Body of pancreas (tissue), 4 donors: Measurements from ENCODE around the gene GRIK4. TPM values are rescaled to one million over a fixed set of nuclear protein-coding genes. Genes with fewer than 3 reads are reported as not detected.

Experiments
- ATAC-seq: fragments of 150-250 bp; one replicate; pipeline ENCODE4 v1.9.1; 2016
- DNase-seq, 4 donors: peaks; one replicate each; pipeline ENCODE4 v3.0.0-alpha.2; 2019
- H3K27ac ChIP-seq, 4 donors: fragments of 200-600 bp; sonication (generic); 1 replicate in 3 of 4; 2 replicates in 1 of 4; pipeline versions ENCODE4 v1.5.1 to v1.6.1; 2016 to 2019; ENCODE audit warnings: mild to moderate bottlenecking in 1 of 4, mixed read lengths in 1 of 4, moderate library complexity in 1 of 4
- H3K27me3 ChIP-seq, 2 donors: fragments of 200-600 bp; sonication (generic); one replicate each; pipeline ENCODE4 v1.6.0; 2016; ENCODE audit warnings: mild to moderate bottlenecking in 1 of 2
- H3K36me3 ChIP-seq, 2 donors: fragments of 200-600 bp; sonication (generic); replicated peaks in 1 of 2; 2 replicates each; pipeline ENCODE4 v1.5.1; 2016; ENCODE audit warnings: low read depth in 2 of 2; ENCODE audit not compliant: insufficient read depth in 1 of 2
- H3K4me1 ChIP-seq: fragments of 200-600 bp; sonication (generic); one replicate; pipeline ENCODE4 v1.6.0; 2016
- H3K4me3 ChIP-seq, 2 donors: fragments of 200-600 bp; sonication (generic); 1 replicate in 1 of 2; 2 replicates in 1 of 2; pipeline ENCODE4 v1.5.1; 2016 to 2019
- H3K9me3 ChIP-seq, 3 donors: fragments of 200-600 bp; sonication (generic); 1 replicate in 2 of 3; 2 replicates in 1 of 3; pipeline ENCODE4 v1.5.1; 2016
- POLR2A ChIP-seq, 3 donors: fragments of 450-650 bp; IDR thresholded peaks; one replicate each; pipeline ENCODE4 v1.6.1; 2016; ENCODE audit warnings: antibody characterized with exemption in 3 of 3, mild to moderate bottlenecking in 2 of 3
- WGBS, 2 donors: methylation state at CpG; one replicate each; pipeline ENCODE4 v1.1.5; 2017; 5-methylcytosine and 5-hydroxymethylcytosine counted together
- intact Hi-C: fragments of 100-400 bp; cut with DNase I; formaldehyde crosslinking; loops from one replicate; pipeline ENCODE4 v1.15.1; 2023
- total RNA-seq, 2 donors: library from RNA; depleted of rRNA; stranded (reverse); fragments of >200 nt; gene quantifications; one replicate each; pipeline ENCODE4 v1.1.0, GENCODE V29; 2016
- TF ChIP-seq, protein P1 (sequence below), 7 experiments: fragments of 450-650 bp in 4 of 7; fragments of 200-600 bp in 3 of 7; sonication (generic) in 3 of 7; IDR thresholded peaks; one replicate each; pipeline ENCODE4 v1.5.1; 2016 to 2019; ENCODE audit warnings: antibody characterized with exemption in 7 of 7

Gene GRIK4
- total RNA-seq, 2 donors from 2014 or later: not detected

DNA sequence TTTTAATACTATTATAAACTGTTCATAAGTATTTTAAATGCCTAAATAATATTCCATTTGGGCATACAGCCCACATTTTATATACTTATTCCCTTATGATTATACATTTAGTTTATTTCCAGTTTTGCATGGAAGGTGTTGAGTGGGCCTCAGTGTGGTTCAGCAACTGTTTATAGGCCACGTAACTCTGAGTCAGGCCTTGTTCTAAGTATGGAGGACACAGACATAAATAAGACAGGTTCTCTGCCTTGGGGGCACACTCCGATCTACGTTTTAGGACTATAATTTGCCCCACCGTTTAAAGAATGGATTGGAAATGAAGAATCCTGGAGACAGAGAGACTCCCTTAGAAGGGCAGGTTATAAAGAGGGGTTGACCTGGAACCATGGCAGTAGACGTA is 300.2 kb downstream of the GRIK4 start:
- TF ChIP-seq POLR2A (IDR thresholded peaks at IDR 0.05): no peak
- TF ChIP-seq, protein P1, sequence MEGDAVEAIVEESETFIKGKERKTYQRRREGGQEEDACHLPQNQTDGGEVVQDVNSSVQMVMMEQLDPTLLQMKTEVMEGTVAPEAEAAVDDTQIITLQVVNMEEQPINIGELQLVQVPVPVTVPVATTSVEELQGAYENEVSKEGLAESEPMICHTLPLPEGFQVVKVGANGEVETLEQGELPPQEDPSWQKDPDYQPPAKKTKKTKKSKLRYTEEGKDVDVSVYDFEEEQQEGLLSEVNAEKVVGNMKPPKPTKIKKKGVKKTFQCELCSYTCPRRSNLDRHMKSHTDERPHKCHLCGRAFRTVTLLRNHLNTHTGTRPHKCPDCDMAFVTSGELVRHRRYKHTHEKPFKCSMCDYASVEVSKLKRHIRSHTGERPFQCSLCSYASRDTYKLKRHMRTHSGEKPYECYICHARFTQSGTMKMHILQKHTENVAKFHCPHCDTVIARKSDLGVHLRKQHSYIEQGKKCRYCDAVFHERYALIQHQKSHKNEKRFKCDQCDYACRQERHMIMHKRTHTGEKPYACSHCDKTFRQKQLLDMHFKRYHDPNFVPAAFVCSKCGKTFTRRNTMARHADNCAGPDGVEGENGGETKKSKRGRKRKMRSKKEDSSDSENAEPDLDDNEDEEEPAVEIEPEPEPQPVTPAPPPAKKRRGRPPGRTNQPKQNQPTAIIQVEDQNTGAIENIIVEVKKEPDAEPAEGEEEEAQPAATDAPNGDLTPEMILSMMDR (IDR thresholded peaks at IDR 0.05): no peak
- Histone ChIP-seq H3K36me3 (no peaks in the 10 kb centered on the region), H3K4me3 (no peak overlapping the region), H3K4me1 (no peaks in the 10 kb centered on the region), H3K27me3 (no peaks in the 10 kb centered on the region), H3K27ac (no peak overlapping the region), H3K9me3 (no peaks in the 10 kb centered on the region)
- DNase-seq (no peak), ATAC-seq (no peak)
- WGBS, 2 donors: 78 to 81% methylated on average over 5 of the region's 5 CpGs
- intact Hi-C loops: no loop called here

DNA sequence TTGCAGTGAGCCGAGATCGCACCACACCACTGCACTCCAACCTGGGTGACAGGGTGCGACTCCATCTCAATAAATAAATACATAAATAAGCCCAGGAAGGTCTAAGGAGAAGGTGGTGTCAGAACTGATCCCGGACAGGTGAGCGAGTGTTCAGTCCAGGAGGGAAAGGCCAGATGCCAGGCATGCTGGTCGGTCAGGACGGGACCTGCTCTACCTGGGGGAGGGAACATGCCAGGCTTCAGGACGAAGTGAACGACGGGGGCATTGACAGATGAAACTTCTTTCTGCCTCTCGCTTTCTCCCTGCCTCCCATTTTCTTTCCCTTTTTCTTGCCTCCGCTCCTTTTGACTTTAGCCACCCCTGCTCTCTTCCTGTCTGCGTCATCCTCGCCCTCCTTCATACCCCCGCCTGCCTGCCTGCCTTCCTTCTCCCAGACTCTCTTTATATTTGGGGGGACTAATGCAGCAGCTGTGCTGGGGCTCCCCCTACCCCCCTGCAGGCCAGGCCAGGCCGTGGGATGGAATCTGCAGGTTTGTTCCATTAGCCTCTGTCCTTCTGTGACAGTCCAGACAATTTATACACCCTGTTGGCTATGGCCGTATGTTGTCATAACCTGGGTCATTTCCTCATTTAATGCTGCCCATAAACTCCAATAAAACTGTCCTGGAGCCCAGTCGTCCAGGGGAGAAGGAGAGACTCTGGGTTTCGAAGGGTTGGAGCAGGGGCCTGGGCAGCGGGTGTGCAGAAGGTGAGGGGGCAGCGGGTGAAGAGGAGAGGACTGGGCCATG is 303.2 kb downstream of the GRIK4 start:
- intact Hi-C loops: no loop called here
- DNase-seq (no peak), ATAC-seq (no peak)
- H3K4me3 ChIP-seq: no peak overlapping the region
- H3K27ac ChIP-seq: no peak overlapping the region
- H3K9me3 ChIP-seq: no peaks in the 10 kb centered on the region
- no peaks in the 10 kb centered on the region for H3K36me3 ChIP-seq
- no peak for TF ChIP-seq POLR2A (IDR thresholded peaks at IDR 0.05)
- TF ChIP-seq, protein P1 (IDR thresholded peaks at IDR 0.05): no peak
- H3K27me3 ChIP-seq: no peaks in the 10 kb centered on the region
- 69 to 75% methylated on average over 21 of the region's 21 CpGs for WGBS, 2 donors
- no peaks in the 10 kb centered on the region for H3K4me1 ChIP-seq

DNA sequence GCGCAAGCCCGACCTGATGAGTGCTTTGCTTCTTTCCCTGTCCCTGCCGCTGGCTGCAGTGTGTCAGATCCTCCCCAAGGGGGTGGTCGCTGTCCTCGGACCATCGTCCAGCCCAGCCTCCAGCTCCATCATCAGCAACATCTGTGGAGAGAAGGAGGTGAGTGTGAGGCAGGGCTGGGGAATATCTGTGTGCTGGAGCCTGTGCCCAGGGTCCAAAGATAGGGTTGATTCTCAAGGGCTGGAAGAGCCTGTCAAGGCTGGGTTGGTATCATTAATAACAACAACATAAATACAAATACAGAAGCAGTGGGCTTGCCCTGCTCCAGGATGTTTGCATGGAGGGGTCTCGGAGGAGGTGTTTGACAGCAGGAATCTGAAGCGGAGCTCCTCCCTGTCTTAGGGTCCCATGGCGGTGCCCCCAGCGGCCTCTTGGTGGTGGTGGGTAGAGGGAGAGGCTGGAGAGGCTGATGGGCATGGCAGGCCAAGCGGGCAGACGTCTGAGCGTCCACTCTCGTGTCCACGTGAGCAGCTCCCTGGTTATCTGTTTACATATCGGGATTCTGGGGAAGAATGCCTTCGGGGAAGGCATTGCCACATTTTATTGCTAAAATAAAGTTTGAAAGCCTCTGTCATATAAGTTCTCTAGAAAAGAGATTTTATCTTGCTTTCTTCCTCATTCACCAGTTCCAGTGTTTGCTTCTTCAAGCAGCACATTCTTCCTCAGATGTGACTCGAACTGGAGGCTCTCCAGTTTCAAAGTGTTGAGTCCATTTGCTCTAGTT is 304.0 kb downstream of the GRIK4 start:
- ATAC-seq: no peak
- Histone ChIP-seq H3K36me3 (no peaks in the 10 kb centered on the region), H3K27me3 (no peaks in the 10 kb centered on the region), H3K27ac (no peak overlapping the region), H3K4me1 (no peaks in the 10 kb centered on the region), H3K4me3 (no peak overlapping the region), H3K9me3 (no peaks in the 10 kb centered on the region)
- DNase-seq: no peak
- no peak for TF ChIP-seq POLR2A (IDR thresholded peaks at IDR 0.05)
- TF ChIP-seq, protein P1 (IDR thresholded peaks at IDR 0.05): no peak
- intact Hi-C loops: no loop called here
- WGBS, 2 donors: 63 to 74% methylated on average over 13 to 18 of the region's 18 CpGs

DNA sequence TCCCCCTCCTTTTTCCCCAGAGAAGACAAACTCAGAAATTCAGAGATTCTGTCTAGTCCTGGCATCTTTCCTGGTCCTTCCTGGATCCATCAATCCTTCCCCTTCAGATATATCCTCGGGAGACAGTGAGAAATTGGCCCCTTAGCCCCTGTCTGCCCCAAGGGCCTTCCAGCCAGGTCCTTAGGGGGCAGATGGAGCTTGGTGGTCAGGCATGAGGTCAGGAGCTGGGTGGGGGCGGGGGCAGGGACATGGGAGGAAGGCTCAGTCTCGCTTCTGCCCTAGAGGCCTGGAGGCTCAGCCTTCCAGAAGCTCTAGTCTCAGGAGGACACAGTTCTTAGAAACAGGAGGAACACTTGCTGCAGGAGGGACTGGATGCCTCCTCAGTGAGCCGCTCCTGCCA is 304.6 kb downstream of the GRIK4 start:
- WGBS, 2 donors: 75 to 83% methylated on average over 4 of the region's 4 CpGs
- TF ChIP-seq POLR2A (IDR thresholded peaks at IDR 0.05): no peak
- Histone ChIP-seq H3K4me1 (no peaks in the 10 kb centered on the region), H3K36me3 (no peaks in the 10 kb centered on the region), H3K27me3 (no peaks in the 10 kb centered on the region), H3K4me3 (no peak overlapping the region), H3K27ac (no peak overlapping the region), H3K9me3 (no peaks in the 10 kb centered on the region)
- DNase-seq (no peak), ATAC-seq (no peak)
- intact Hi-C loops: no loop called here

DNA sequence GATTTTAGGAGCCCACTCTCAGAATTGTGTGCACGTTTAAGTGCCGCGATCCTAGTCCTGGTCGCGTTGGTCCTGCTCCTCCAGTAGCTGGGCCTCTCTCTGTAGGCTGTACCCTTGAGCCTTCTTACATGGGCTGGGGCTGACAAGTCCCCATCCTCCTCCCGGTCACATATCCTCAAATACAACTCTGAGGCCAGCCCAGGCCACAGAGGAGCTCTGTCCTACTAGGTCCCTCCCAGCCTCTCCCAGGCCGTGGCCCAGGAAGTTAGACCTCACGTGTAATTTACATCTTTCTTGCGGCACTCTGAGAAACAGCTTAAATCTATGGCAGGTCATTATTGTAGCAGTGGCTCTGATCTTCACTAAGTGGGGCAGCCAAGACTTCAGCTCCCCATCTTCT is 305.2 kb downstream of the GRIK4 start:
- WGBS, 2 donors: 69 to 82% methylated on average over 9 of the region's 9 CpGs
- no peak for ATAC-seq
- Histone ChIP-seq H3K4me1 (no peaks in the 10 kb centered on the region), H3K4me3 (no peak overlapping the region), H3K27ac (no peak overlapping the region), H3K27me3 (no peaks in the 10 kb centered on the region), H3K9me3 (no peaks in the 10 kb centered on the region), H3K36me3 (no peaks in the 10 kb centered on the region)
- intact Hi-C loops: no loop called here
- TF ChIP-seq, protein P1 (IDR thresholded peaks at IDR 0.05): no peak
- TF ChIP-seq POLR2A (IDR thresholded peaks at IDR 0.05): no peak
- DNase-seq: no peak
